Activated CD4-positive, CD25-positive, alpha-beta regulatory T cell treated with anti-CD3 and anti-CD28 coated beads, Interleukin-2, amount 50 U/mL, for 16 hours (primary cell): ENCODE measurements around the gene PRTFDC1.
"Not testable (repeated sequence)": the region's sequence is repeated elsewhere in the genome, so short reads cannot be mapped to it uniquely, and the experiment has no call there.

ENCODE experiments used
- DNase-seq: peaks from one replicate; pipeline ENCODE4 v3.0.0-alpha.2; 2020; ENCODE audit warnings: low read depth, low spot score

Gene PRTFDC1

GRCh38 chr10:24965051-24965450, 12.6 kb upstream of the PRTFDC1 start:
- DNase-seq, result no peak

- no peak for DNase-seq
Measured at GRCh38 chr10:24963521-24964041, 11.2 kb upstream of the PRTFDC1 start.

DNA sequence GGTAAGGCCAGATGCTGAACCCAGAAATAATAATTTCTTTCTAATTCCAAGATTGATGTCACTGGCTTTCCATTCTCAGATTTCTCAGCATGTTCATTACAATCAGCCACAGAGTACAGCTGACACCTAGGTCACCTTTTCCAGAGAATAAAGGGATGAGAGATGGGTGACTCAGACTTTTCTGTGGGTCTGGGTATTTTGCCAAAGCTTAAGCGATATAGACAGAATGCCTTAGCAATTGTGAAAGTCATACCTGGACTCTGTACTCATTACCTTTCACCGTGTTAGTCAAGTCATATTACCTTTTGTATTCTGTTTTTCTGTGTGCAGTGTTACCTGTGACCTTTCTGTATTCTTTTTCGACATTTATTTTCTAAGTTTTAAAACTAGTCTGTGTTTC, 10.6 kb upstream of the PRTFDC1 start:
- DNase-seq, result no peak

- DNase-seq, result no peak
Measured at GRCh38 chr10:24961582-24961981, 9.2 kb upstream of the PRTFDC1 start.

- DNase-seq, result no peak
Measured at GRCh38 chr10:24959382-24959730, 7.0 kb upstream of the PRTFDC1 start.

DNA sequence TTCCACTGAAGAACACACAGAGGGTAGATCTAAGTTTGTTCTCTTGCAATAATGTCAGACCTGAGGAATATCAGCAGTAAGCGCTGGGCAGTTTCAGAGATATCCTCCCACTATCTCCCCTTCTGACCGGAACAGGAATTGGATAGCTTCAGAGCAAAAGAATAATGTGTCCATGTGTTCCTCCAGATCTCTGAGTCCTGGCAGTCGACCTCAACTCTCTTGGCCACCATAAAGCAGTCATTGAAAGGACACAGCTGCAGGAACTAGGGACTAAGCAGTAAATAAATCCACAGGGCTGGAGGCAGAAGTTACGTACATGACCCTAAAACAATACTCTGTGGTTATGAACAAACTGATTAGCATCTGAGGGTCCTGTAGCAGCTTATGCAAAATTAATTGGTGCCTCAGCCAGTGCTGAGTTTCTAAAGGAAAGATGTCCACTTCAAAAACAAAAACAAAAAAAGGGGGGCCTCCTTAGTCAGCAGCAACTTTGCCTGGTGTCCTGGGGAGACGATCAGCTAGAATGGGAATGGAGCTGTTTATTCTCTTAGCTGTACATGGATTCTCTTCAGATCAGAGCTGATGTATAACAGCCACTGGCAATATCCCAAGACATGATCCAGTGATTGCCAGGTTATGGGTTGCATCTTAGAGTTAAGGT, 6.4 kb upstream of the PRTFDC1 start:
- no peak for DNase-seq

DNA sequence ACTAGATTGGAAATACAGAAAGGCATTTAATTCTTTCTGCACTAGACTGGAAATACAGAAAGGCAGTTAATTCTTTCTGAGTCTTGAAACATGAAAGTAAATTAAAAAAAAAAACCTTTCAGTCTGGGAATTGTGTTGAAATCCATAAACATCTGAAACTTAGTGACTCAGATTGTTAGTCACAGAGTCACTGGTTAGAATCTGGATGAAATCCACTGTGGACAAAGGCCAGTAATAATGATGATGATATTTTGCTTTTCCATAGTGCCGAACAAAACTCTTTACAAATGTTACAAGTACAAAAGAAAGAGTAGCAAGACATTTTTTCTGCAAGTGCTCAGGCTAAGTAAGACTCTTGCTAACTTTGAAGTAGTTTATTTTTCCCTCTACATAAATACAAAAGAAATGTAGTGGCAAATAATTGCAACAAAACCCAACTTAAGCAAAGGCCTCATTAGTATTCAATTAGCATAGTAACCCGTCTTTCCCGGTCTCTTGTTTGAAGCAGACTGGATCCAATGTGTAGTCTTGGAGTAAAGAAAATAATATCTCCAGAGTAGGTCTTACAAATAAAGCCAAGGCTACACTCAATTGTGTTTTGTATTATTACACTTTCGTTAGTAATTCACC, 5.8 kb upstream of the PRTFDC1 start:
- no peak for DNase-seq

DNA sequence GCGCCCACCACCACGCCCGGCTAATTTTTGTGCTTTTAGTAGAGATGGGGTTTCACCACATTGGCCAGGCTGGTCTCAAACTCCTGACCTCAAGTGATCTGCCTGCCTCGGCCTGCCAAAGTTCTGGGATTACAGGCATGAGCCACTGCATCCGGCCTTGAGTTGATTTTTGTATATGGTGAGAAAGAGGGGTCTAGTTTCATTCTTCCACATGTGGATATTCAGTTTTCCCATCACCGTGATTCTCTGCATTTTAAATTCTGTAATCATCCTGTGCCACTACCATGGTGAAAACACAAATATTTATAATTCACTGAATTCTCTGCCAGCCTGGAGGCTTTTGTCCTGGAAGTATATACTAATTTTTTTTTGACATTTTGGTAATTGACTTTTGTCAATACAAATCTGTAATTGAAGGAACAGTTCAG, 5.2 kb upstream of the PRTFDC1 start:
- not testable (repeated sequence) for DNase-seq

- DNase-seq, result no peak
Measured at GRCh38 chr10:24953675-24954074, 1.3 kb upstream of the PRTFDC1 start.

- DNase-seq, result no peak
Measured at GRCh38 chr10:24952707-24953645, 570 bp upstream of the PRTFDC1 start.

DNA sequence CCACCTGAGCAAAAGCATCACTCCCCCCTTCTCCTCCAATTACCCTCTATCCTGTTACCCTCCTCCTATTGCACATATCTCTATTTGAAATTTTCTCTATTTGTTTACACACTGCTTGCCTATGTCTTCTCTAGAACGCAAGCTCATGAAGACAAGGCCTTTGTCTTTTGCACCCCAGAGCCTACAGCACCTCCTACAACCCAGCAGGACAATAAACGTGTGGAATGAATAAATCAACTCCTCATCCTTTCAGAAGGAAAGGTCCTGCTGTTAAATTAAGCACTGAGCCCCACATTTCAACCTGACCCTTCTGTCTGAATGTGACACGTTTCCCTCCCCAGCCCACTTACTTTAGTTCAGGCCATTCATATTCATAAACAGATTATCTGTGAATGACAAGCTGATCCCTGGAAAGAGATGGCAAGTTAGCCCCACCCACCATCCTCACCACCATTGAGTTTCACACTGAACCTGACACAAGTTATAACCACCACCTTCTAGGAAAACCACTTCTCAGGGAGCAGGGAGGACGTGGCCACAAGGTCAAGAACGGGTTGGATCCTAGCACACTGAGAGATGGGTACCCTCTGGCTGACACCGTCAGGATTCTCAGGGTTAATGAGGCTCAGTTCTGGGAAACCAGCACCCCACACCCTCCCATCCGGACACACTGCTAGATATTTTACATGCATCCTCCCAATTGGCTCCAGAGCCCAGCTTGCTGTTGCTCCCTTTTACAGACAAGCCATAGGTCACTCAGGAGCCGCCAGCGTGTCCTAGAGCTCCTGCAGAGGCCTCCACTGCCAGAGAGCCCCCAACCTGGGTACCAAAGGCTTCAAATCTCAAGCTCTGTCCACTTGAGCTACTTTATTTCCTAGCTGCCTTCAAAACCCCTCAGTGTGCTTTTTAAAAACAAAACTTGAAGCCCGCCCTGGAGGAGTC, 934 bp downstream of the PRTFDC1 start:
- no peak for DNase-seq

- no peak for DNase-seq
Measured at GRCh38 chr10:24950439-24950838, 2.0 kb downstream of the PRTFDC1 start.

DNA sequence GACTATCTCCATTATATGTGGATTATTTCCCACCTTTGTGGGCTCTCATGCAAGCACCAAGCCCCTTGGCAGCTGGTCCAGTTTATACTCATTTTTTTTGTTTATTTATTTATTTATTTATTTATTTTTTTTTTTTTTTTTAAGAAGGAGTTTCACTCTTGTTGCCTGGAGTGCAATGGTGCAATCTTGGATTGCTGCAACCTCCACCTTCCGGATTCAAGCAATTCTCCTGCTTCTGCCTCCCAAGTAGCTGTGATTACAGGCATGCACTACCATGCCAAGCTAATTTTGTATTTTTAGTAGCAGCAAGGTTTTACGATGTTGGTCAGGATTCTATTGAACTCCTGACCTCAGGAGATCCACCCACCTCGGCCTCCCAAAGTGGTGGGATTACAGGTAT, 2.8 kb downstream of the PRTFDC1 start:
- no peak for DNase-seq

- DNase-seq, result no peak
Measured at GRCh38 chr10:24947304-24948097, 4.9 kb downstream of the PRTFDC1 start.

GRCh38 chr10:24944512-24945255, 7.7 kb downstream of the PRTFDC1 start:
- no peak for DNase-seq

DNA sequence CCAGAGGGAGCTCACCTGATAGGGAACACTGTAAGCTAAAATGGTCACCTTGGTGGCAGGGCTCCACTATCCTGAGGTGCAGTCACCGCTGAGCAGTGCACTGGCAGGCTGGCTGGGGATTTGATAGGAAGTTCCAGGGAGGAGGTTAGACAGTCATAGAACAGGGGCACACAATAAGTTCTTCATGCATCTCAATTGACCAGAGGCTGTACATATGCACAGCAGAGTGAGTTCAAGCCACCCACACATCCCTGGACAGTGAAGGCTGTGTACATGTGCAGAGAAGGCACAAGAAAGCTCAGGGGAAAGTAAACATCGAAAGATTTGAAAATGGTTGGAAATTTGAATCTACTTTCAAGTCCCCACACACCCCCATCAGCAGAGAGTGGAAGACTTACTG, 13.9 kb downstream of the PRTFDC1 start:
- no peak for DNase-seq

GRCh38 chr10:24938076-24938475, 14.3 kb downstream of the PRTFDC1 start:
- no peak for DNase-seq

DNA sequence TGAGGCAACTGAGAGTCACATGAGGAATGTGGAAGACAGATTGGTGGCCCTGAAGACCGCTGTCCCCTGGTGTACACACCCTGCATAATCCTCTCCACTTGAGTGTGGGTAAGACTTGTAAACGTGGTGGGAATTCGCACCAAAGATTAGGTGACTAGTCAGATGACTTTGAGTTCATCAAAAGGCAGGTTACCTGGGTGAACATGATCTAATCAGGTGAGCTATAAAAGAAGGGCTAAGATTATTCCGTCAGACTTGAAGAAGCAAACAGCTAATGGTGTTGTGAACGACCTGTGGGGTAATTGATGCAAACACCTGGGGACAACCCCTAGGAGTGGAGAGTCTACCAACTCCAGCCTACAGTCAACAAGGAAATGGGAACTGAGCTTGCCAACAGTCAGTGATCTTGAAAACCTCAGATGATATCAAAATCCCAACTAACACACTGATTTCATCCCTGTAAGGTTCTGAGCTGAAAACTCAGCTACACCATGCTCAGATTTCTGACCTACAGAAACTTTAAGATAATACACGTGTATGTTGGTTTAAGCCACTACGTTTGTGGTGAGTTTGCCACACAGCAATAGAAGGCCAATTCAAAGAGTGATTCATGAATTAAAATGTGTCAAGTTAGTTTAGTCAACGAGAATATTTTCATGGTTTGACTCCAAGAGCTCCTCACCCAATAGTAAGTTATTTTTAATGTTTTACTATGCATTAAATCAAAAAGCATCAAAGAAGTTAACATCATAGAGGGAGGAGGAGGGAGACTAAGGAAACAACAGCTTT, 16.7 kb downstream of the PRTFDC1 start:
- DNase-seq, result no peak

- DNase-seq, result no peak
Measured at GRCh38 chr10:24931236-24931635, 21.2 kb downstream of the PRTFDC1 start.
